ENCODE data around the gene TNPO2. TPM values are rescaled to one million over a fixed set of nuclear protein-coding genes. Genes with fewer than 3 reads are reported as not detected.

Gene TNPO2
- total RNA-seq, 2 experiments from 2014 or later: 47.3 to 47.4 TPM

DNA sequence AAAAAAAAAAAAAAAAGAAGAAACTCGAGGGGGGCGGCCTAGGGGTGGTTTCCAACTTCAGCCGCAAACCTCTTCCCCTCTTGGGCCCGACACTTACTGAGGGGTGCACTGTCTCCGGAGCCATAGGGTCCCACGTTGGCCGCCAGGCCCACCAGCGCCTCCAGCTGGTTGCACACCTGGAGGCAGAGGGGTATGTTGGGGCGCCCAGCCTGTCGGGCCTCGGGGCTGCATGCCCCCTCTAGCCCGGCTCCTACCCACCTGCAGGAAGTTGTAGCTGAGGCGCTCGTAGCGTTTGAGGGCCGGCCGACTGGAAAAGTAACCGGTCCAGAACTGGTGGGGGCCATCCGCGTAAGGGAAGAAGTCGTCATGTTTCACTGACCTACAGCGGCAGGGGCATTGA is 65.8 kb downstream of the TNPO2 start:
- DNase-seq (no peak), ATAC-seq (ENCODE audit: poor library complexity) (no peak)
- Mint-ChIP-seq H3K36me3 (ENCODE audit: low read depth) (peaks cover 69% of the 10 kb centered on the region), H3K27ac (no peak overlapping the region), H3K9me3 (no peaks in the 10 kb centered on the region), H3K27me3 (no peaks in the 10 kb centered on the region), H3K4me1 (ENCODE audit: low read depth) (no peaks in the 10 kb centered on the region), H3K4me3 (no peak overlapping the region)
- intact Hi-C loops (cut with DNase I, micrococcal nuclease): no loop called here
- no peak overlapping the region for H3K4me3 ChIP-seq (ENCODE audit: low read length)
- no peaks in the 10 kb centered on the region for H3K9me3 ChIP-seq (ENCODE audit: control insufficient read depth in 1 of 2, insufficient read depth in 1 of 2, low read length in 2 of 2)
- no peaks in the 10 kb centered on the region for H3K27me3 ChIP-seq (ENCODE audit: control insufficient read depth in 1 of 2, insufficient read depth in 2 of 2, low read length in 2 of 2)
- no peaks in the 10 kb centered on the region for H3K4me1 ChIP-seq (ENCODE audit: insufficient read depth, low read length)
- ChIA-PET POLR2A (no interaction called here), CTCF (no interaction called here)
- no peak overlapping the region for H3K27ac ChIP-seq (ENCODE audit: low read depth in 1 of 2, low read length in 2 of 2)
- peaks cover 79% of the 10 kb centered on the region for H3K36me3 ChIP-seq (ENCODE audit: insufficient read depth, low read length)
- no peak for TF ChIP-seq CTCF (IDR thresholded peaks at IDR 0.05)

DNA sequence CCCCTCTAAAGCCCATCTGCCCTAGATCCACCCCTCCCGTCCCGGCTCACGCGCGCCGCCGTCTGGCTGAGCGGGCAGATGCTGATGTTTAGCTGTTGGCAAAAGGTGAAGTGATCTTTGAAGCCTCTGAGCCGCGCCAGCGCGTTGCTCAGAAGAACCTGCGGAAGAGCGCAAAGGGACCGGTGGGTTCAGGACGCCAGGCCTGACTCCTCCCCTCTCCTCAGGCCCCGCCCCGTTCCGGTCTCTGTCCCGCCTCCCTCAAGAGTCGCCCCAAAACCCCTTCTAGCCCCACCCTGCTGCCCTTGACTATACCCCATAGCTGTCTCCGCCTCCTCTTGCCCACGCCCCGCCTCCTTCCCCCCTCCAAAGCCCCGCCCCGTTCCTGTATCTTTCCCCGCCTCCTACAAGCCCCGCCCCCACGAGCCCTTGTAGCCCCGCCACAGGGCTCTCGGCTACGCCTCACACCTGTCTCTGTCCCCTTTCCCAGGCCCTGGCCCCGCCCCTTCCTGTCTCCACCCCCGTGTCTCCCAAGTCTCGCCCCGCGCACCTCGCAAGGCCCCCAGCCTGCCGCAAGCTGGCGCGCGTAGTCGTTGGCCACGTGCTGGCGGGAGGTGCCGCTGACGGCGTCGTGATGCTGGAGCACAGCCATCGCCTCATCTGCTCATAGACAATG is 66.7 kb downstream of the TNPO2 start:
- no peaks in the 10 kb centered on the region for H3K27me3 Mint-ChIP-seq
- ATAC-seq (ENCODE audit: poor library complexity) (no peak), DNase-seq (peak in 2 of 14 experiments; percentile 26 to 47)
- POLR2A ChIA-PET: no interaction called here
- H3K36me3 Mint-ChIP-seq (ENCODE audit: low read depth): peaks cover 67% of the 10 kb centered on the region
- H3K4me1 ChIP-seq (ENCODE audit: insufficient read depth, low read length): no peaks in the 10 kb centered on the region
- H3K4me1 Mint-ChIP-seq (ENCODE audit: low read depth): no peaks in the 10 kb centered on the region
- H3K27ac Mint-ChIP-seq: no peak overlapping the region
- TF ChIP-seq CTCF (IDR thresholded peaks at IDR 0.05): no peak
- H3K4me3 Mint-ChIP-seq: no peak overlapping the region
- no peaks in the 10 kb centered on the region for H3K9me3 Mint-ChIP-seq
- no peaks in the 10 kb centered on the region for H3K27me3 ChIP-seq (ENCODE audit: control insufficient read depth in 1 of 2, insufficient read depth in 2 of 2, low read length in 2 of 2)
- H3K9me3 ChIP-seq (ENCODE audit: control insufficient read depth in 1 of 2, insufficient read depth in 1 of 2, low read length in 2 of 2): no peaks in the 10 kb centered on the region
- no peak overlapping the region for H3K4me3 ChIP-seq (ENCODE audit: low read length)
- H3K36me3 ChIP-seq (ENCODE audit: insufficient read depth, low read length): peaks cover 74% of the 10 kb centered on the region
- intact Hi-C loops (cut with DNase I, micrococcal nuclease): no loop called here
- H3K27ac ChIP-seq (ENCODE audit: low read depth in 1 of 2, low read length in 2 of 2): no peak overlapping the region
- CTCF ChIA-PET: no interaction called here

- CTCF ChIA-PET: interaction anchor here (0.6 kb wide), 1 partner anchor 43 kb away, joined by 3 read pairs; no protein-coding TSS in a partner anchor
- Mint-ChIP-seq H3K36me3 (ENCODE audit: low read depth) (peaks cover 67% of the 10 kb centered on the region), H3K27me3 (no peaks in the 10 kb centered on the region), H3K4me1 (ENCODE audit: low read depth) (no peaks in the 10 kb centered on the region), H3K9me3 (no peaks in the 10 kb centered on the region), H3K27ac (no peak overlapping the region), H3K4me3 (no peak overlapping the region)
- H3K9me3 ChIP-seq (ENCODE audit: control insufficient read depth in 1 of 2, insufficient read depth in 1 of 2, low read length in 2 of 2): no peaks in the 10 kb centered on the region
- no peaks in the 10 kb centered on the region for H3K27me3 ChIP-seq (ENCODE audit: control insufficient read depth in 1 of 2, insufficient read depth in 2 of 2, low read length in 2 of 2)
- no peak for ATAC-seq (ENCODE audit: poor library complexity)
- H3K4me1 ChIP-seq (ENCODE audit: insufficient read depth, low read length): no peaks in the 10 kb centered on the region
- peaks cover 65% of the 10 kb centered on the region for H3K36me3 ChIP-seq (ENCODE audit: insufficient read depth, low read length)
- H3K27ac ChIP-seq (ENCODE audit: low read depth in 1 of 2, low read length in 2 of 2): no peak overlapping the region
- H3K4me3 ChIP-seq (ENCODE audit: low read length): no peak overlapping the region
- no peak for TF ChIP-seq CTCF (IDR thresholded peaks at IDR 0.05)
- POLR2A ChIA-PET: interaction anchor here (0.5 to 0.9 kb wide), 2 partner anchors 45 to 632 kb away, joined by 3 to 4 read pairs; partner anchors contain the start of gene ZNF791
- intact Hi-C loops (cut with DNase I, micrococcal nuclease): no loop called here
- DNase-seq: no peak
Measured at GRCh38 chr19:12655546-12655945, 68.2 kb downstream of the TNPO2 start.

All from CD4-positive, alpha-beta T cell (primary cell).